Effector memory CD8-positive, alpha-beta T cell (primary cell): ENCODE measurements around the gene PTPRD.

Experiments used
- ATAC-seq: fragments of 150-1000 bp; cut with Tn5 transposase; replicated peaks from 2 replicates; pipeline ENCODE4 v1.10.0; 2021; ENCODE audit warnings: mild to moderate bottlenecking, moderate library complexity
- DNase-seq, 3 experiments: peaks; one replicate each; pipeline ENCODE4 v3.0.0; 2021
- H3K27ac Mint-ChIP-seq, 2 donors: one replicate each; pipeline ENCODE4 v1.8.0; 2022; ENCODE audit warnings: mild to moderate bottlenecking in 2 of 2, mixed read lengths in 2 of 2, moderate library complexity in 2 of 2
- H3K27me3 Mint-ChIP-seq, 2 donors: one replicate each; pipeline ENCODE4 v1.8.0; 2022; ENCODE audit warnings: mixed read lengths in 2 of 2
- H3K36me3 Mint-ChIP-seq: one replicate; pipeline ENCODE4 v1.8.0; 2022; ENCODE audit warnings: mild to moderate bottlenecking, moderate library complexity, mixed read lengths; ENCODE audit not compliant: insufficient read depth
- H3K4me1 Mint-ChIP-seq, 2 donors: one replicate each; pipeline ENCODE4 v1.8.0; 2022; ENCODE audit warnings: low read depth in 2 of 2, mixed read lengths in 2 of 2
- H3K4me3 Mint-ChIP-seq, 2 donors: one replicate each; pipeline ENCODE4 v1.8.0; 2022; ENCODE audit warnings: mild to moderate bottlenecking in 2 of 2, mixed read lengths in 2 of 2, moderate library complexity in 2 of 2
- H3K9me3 Mint-ChIP-seq, 2 donors: one replicate each; pipeline ENCODE4 v1.8.0; 2022; ENCODE audit warnings: mixed read lengths in 2 of 2

The PTPRD gene

GRCh38 chr9:8401961-8402705, 2210.7 kb downstream of the PTPRD start:
- no peak for DNase-seq
- Mint-ChIP-seq H3K36me3 (no peaks in the 10 kb centered on the region), H3K4me1 (no peaks in the 10 kb centered on the region), H3K4me3 (no peak overlapping the region), H3K27me3 (no peaks in the 10 kb centered on the region), H3K27ac (no peak overlapping the region), H3K9me3 (no peaks in the 10 kb centered on the region)
- ATAC-seq, result no peak

GRCh38 chr9:8400378-8400777, 2212.4 kb downstream of the PTPRD start:
- H3K27ac Mint-ChIP-seq, result no peak overlapping the region
- no peak for DNase-seq
- H3K36me3 Mint-ChIP-seq, result no peaks in the 10 kb centered on the region
- H3K9me3 Mint-ChIP-seq, result no peaks in the 10 kb centered on the region
- H3K27me3 Mint-ChIP-seq, result no peaks in the 10 kb centered on the region
- no peak for ATAC-seq
- H3K4me1 Mint-ChIP-seq, result no peaks in the 10 kb centered on the region
- no peak overlapping the region for H3K4me3 Mint-ChIP-seq

GRCh38 chr9:8395022-8395421, 2217.8 kb downstream of the PTPRD start:
- Mint-ChIP-seq H3K36me3 (no peaks in the 10 kb centered on the region), H3K4me1 (no peaks in the 10 kb centered on the region), H3K4me3 (no peak overlapping the region), H3K9me3 (no peaks in the 10 kb centered on the region), H3K27ac (no peak overlapping the region), H3K27me3 (no peaks in the 10 kb centered on the region)
- DNase-seq (no peak), ATAC-seq (no peak)

- H3K36me3 Mint-ChIP-seq, result no peaks in the 10 kb centered on the region
- H3K9me3 Mint-ChIP-seq, result no peaks in the 10 kb centered on the region
- no peak for DNase-seq
- ATAC-seq, result no peak
- no peaks in the 10 kb centered on the region for H3K4me1 Mint-ChIP-seq
- no peak overlapping the region for H3K4me3 Mint-ChIP-seq
- H3K27ac Mint-ChIP-seq, result no peak overlapping the region
- no peaks in the 10 kb centered on the region for H3K27me3 Mint-ChIP-seq
Measured at GRCh38 chr9:8394341-8394740, 2218.5 kb downstream of the PTPRD start.

GRCh38 chr9:8392866-8393265, 2219.9 kb downstream of the PTPRD start:
- no peaks in the 10 kb centered on the region for H3K9me3 Mint-ChIP-seq
- no peak overlapping the region for H3K27ac Mint-ChIP-seq
- no peaks in the 10 kb centered on the region for H3K36me3 Mint-ChIP-seq
- no peaks in the 10 kb centered on the region for H3K27me3 Mint-ChIP-seq
- no peak for ATAC-seq
- no peaks in the 10 kb centered on the region for H3K4me1 Mint-ChIP-seq
- no peak for DNase-seq
- H3K4me3 Mint-ChIP-seq, result no peak overlapping the region

- H3K27ac Mint-ChIP-seq, result no peak overlapping the region
- ATAC-seq, result no peak
Measured at GRCh38 chr9:8391566-8391965, 2221.2 kb downstream of the PTPRD start.

GRCh38 chr9:8391132-8391531, 2221.7 kb downstream of the PTPRD start:
- H3K27ac Mint-ChIP-seq, result no peak overlapping the region
- DNase-seq, result no peak

More at GRCh38 chr9:8391566-8391965, 2221.2 kb downstream of the PTPRD start:
- Mint-ChIP-seq H3K27me3 (peaks cover 0 to 4% of the 10 kb centered on the region in 2 donors), H3K4me3 (no peak overlapping the region), H3K36me3 (no peaks in the 10 kb centered on the region), H3K4me1 (no peaks in the 10 kb centered on the region), H3K9me3 (no peaks in the 10 kb centered on the region)
- no peak for DNase-seq

GRCh38 chr9:8390571-8390970, 2222.2 kb downstream of the PTPRD start:
- H3K36me3 Mint-ChIP-seq, result no peaks in the 10 kb centered on the region
- no peak overlapping the region for H3K4me3 Mint-ChIP-seq
- H3K27ac Mint-ChIP-seq, result no peak overlapping the region
- DNase-seq, result no peak
- no peaks in the 10 kb centered on the region for H3K9me3 Mint-ChIP-seq
- H3K27me3 Mint-ChIP-seq, result peaks cover 0 to 9% of the 10 kb centered on the region in 2 donors
- ATAC-seq, result no peak
- no peaks in the 10 kb centered on the region for H3K4me1 Mint-ChIP-seq

More at GRCh38 chr9:8391132-8391531, 2221.7 kb downstream of the PTPRD start:
- Mint-ChIP-seq H3K9me3 (no peaks in the 10 kb centered on the region), H3K4me1 (no peaks in the 10 kb centered on the region), H3K4me3 (no peak overlapping the region), H3K27me3 (peaks cover 0 to 8% of the 10 kb centered on the region in 2 donors), H3K36me3 (no peaks in the 10 kb centered on the region)
- no peak for ATAC-seq

- no peaks in the 10 kb centered on the region for H3K4me1 Mint-ChIP-seq
- no peak overlapping the region for H3K4me3 Mint-ChIP-seq
- no peaks in the 10 kb centered on the region for H3K9me3 Mint-ChIP-seq
- DNase-seq (no peak), ATAC-seq (no peak)
- H3K27me3 Mint-ChIP-seq, result peaks cover 0 to 9% of the 10 kb centered on the region in 2 donors
- H3K27ac Mint-ChIP-seq, result no peak overlapping the region
- no peaks in the 10 kb centered on the region for H3K36me3 Mint-ChIP-seq
Measured at GRCh38 chr9:8389531-8389930, 2223.3 kb downstream of the PTPRD start.

- DNase-seq, result no peak
- no peak overlapping the region for H3K4me3 Mint-ChIP-seq
- H3K36me3 Mint-ChIP-seq, result no peaks in the 10 kb centered on the region
- H3K4me1 Mint-ChIP-seq, result no peaks in the 10 kb centered on the region
- H3K27ac Mint-ChIP-seq, result no peak overlapping the region
- no peak for ATAC-seq
- peaks cover 0 to 9% of the 10 kb centered on the region in 2 donors for H3K27me3 Mint-ChIP-seq
- H3K9me3 Mint-ChIP-seq, result no peaks in the 10 kb centered on the region
Measured at GRCh38 chr9:8388132-8388531, 2224.7 kb downstream of the PTPRD start.

- Mint-ChIP-seq H3K4me3 (no peak overlapping the region), H3K4me1 (no peaks in the 10 kb centered on the region), H3K27me3 (peaks cover 0 to 9% of the 10 kb centered on the region in 2 donors), H3K27ac (no peak overlapping the region), H3K36me3 (no peaks in the 10 kb centered on the region), H3K9me3 (no peaks in the 10 kb centered on the region)
- ATAC-seq, result no peak
- DNase-seq, result no peak
Measured at GRCh38 chr9:8384091-8384490, 2228.7 kb downstream of the PTPRD start.

- H3K9me3 Mint-ChIP-seq, result no peaks in the 10 kb centered on the region
- peaks cover 0 to 9% of the 10 kb centered on the region in 2 donors for H3K27me3 Mint-ChIP-seq
- H3K4me3 Mint-ChIP-seq, result no peak overlapping the region
- H3K27ac Mint-ChIP-seq, result no peak overlapping the region
- DNase-seq (no peak), ATAC-seq (no peak)
- H3K36me3 Mint-ChIP-seq, result no peaks in the 10 kb centered on the region
- H3K4me1 Mint-ChIP-seq, result no peaks in the 10 kb centered on the region
Measured at GRCh38 chr9:8382777-8383527, 2229.8 kb downstream of the PTPRD start.

- no peak for DNase-seq
- no peak overlapping the region for H3K27ac Mint-ChIP-seq
- H3K36me3 Mint-ChIP-seq, result no peaks in the 10 kb centered on the region
- no peaks in the 10 kb centered on the region for H3K9me3 Mint-ChIP-seq
- H3K4me3 Mint-ChIP-seq, result no peak overlapping the region
- H3K27me3 Mint-ChIP-seq, result peaks cover 0 to 9% of the 10 kb centered on the region in 2 donors
- no peak for ATAC-seq
- H3K4me1 Mint-ChIP-seq, result no peaks in the 10 kb centered on the region
Measured at GRCh38 chr9:8382266-8382665, 2230.5 kb downstream of the PTPRD start.

GRCh38 chr9:8381601-8382000, 2231.2 kb downstream of the PTPRD start:
- Mint-ChIP-seq H3K4me3 (no peak overlapping the region), H3K36me3 (no peaks in the 10 kb centered on the region), H3K4me1 (no peaks in the 10 kb centered on the region), H3K27ac (no peak overlapping the region), H3K9me3 (no peaks in the 10 kb centered on the region), H3K27me3 (peaks cover 0 to 5% of the 10 kb centered on the region in 2 donors)
- ATAC-seq (no peak), DNase-seq (no peak)
